ENCODE measurements around the gene AURKB. TPM values are rescaled to one million over a fixed set of nuclear protein-coding genes. Genes with fewer than 3 reads are reported as not detected.

AURKB gene
- total RNA-seq, 4 donors from 2014 or later, result 12.8 TPM; not detected in 3

DNA sequence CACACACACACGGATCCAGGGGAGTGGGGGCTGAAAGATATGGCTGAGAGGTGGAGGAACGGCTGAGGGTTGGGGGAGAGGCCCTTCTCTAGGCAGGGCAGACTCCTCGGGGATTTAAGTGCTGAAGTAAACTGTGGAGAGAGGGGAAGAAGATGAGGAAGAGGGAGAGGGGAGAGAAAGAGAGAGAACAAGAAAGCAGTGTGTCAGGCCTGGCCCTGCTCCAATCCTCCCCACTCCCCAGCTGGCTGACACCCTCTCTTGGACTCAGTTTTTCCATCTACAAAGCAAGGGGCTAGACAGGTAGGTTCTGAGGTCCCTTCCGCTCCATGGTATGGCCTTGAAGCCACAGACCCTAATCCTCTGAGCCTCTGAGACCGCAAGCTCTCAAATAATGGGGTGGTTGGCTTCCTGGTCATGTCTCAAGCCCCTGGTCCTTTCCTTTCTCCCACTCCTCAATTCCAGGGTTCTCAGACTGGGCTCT is 49.6 kb downstream of the AURKB start:
- Histone ChIP-seq H3K36me3 (no peaks in the 10 kb centered on the region), H3K27ac (peak overlapping the region; percentile 97 to 100), H3K9me3 (no peaks in the 10 kb centered on the region), H3K4me1 (peaks cover 14 to 26% of the 10 kb centered on the region in 2 donors), H3K27me3 (no peaks in the 10 kb centered on the region), H3K4me3 (no peak overlapping the region)
- DNase-seq, result no peak
- intact Hi-C loops (cut with DNase I; ENCODE audit: low total_unique reads), result no loop called here
- TF ChIP-seq CTCF (IDR thresholded peaks at IDR 0.05) (no peak), POLR2A (IDR thresholded peaks at IDR 0.05) (no peak)

DNA sequence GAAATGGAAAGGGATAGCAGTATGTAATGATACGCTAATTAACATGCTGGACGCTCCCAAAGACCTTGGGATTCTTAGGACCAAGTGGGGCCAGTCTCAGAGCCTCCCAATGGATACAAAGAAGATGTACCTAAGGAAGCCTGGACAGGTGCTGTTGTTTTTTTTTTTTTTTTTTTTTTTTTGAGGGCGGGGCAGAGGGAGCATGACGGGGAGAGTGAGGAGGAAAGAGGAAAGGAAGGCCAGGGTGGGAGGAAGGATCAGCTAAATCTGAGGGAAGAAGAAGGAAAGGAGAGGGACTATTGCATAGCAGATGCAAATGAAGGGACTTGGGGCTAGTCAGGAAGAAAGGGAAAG is 50.2 kb downstream of the AURKB start:
- H3K4me3 ChIP-seq, result no peak overlapping the region
- TF ChIP-seq CTCF (IDR thresholded peaks at IDR 0.05), result no peak
- H3K27ac ChIP-seq, result peak overlapping the region; percentile 99 to 100
- DNase-seq, result no peak
- no peaks in the 10 kb centered on the region for H3K9me3 ChIP-seq
- no peaks in the 10 kb centered on the region for H3K27me3 ChIP-seq
- H3K36me3 ChIP-seq, result no peaks in the 10 kb centered on the region
- H3K4me1 ChIP-seq, result peaks cover 14 to 26% of the 10 kb centered on the region in 2 donors
- intact Hi-C loops (cut with DNase I; ENCODE audit: low total_unique reads), result no loop called here

DNA sequence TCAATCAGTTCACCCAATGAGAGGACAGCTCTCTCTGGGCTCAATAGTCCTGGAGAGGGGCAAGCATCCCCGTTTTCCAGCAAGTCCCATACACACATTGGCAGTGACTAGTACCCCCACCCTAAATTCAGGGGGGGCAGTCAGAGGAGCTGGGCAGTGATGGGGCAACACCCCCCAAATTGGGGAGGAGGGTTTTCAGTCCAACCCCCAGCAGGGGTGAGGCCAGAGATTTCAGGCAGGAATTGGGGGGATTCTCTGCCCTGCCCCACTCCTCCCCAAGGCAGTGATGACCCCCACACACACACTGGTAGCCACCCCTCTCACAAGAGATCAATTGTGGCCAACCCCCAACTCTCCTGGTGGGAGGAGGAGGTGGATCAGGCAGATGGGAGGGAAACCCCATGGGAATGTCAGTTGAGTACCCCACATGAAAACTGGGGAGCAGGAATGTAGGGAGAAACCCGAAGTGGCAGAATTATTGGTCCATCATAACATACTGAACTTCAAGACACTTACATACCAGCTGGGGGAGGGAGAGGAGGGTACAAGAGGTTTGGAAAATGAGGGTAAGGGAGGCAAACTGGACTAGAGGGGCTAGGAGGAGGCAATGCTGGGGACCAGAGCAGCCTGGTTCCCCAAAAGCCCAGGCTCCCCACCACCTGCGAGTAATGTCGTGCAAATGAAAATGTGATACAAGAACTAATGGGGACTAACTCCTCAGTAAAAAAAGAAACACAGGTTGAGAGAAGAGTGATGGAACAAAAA is 50.7 kb downstream of the AURKB start:
- Histone ChIP-seq H3K27ac (peak overlapping the region; percentile 99 to 100), H3K27me3 (no peaks in the 10 kb centered on the region), H3K4me3 (no peak overlapping the region), H3K9me3 (no peaks in the 10 kb centered on the region), H3K4me1 (peaks cover 13 to 23% of the 10 kb centered on the region in 2 donors), H3K36me3 (no peaks in the 10 kb centered on the region)
- TF ChIP-seq POLR2A (IDR thresholded peaks at IDR 0.05) (no peak), CTCF (IDR thresholded peaks at IDR 0.05) (no peak)
- peak in 1 of 2 donors; percentile 27 for DNase-seq
- intact Hi-C loops (cut with DNase I; ENCODE audit: low total_unique reads), result no loop called here

DNA sequence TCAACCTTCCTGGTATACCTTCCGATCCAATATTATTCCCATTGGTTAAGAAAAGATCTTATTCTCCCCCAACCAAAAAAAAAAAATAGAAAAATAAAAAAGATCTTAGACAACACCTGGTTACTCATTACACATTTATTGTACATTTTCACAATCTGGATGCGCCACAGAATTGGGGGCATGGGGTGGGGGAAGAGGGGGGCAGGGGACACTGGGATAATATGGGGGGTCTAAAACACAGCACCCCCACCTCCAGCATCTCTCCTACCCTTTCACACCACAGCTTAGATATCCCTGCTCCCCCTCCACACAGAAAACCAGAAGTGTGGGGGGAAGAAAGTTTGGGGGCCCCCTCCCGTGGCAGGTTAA is 51.4 kb downstream of the AURKB start:
- H3K9me3 ChIP-seq, result no peaks in the 10 kb centered on the region
- peaks cover 7 to 16% of the 10 kb centered on the region in 2 donors for H3K4me1 ChIP-seq
- intact Hi-C loops (cut with DNase I; ENCODE audit: low total_unique reads), result no loop called here
- H3K27ac ChIP-seq, result peak overlapping the region; percentile 99 to 100
- DNase-seq, result peak in 1 of 2 donors; percentile 19
- no peak for TF ChIP-seq POLR2A (IDR thresholded peaks at IDR 0.05)
- TF ChIP-seq CTCF (IDR thresholded peaks at IDR 0.05), result no peak
- H3K27me3 ChIP-seq, result no peaks in the 10 kb centered on the region
- H3K4me3 ChIP-seq, result no peak overlapping the region
- no peaks in the 10 kb centered on the region for H3K36me3 ChIP-seq

- H3K4me3 ChIP-seq, result no peak overlapping the region
- peak overlapping the region; percentile 99 to 100 for H3K27ac ChIP-seq
- peaks cover under 1 to 11% of the 10 kb centered on the region in 2 donors for H3K4me1 ChIP-seq
- no peaks in the 10 kb centered on the region for H3K27me3 ChIP-seq
- intact Hi-C loops (cut with DNase I; ENCODE audit: low total_unique reads), result no loop called here
- H3K36me3 ChIP-seq, result no peaks in the 10 kb centered on the region
- no peaks in the 10 kb centered on the region for H3K9me3 ChIP-seq
- TF ChIP-seq CTCF (IDR thresholded peaks at IDR 0.05), result peak; percentile 88 to 92 (median 91)
- TF ChIP-seq POLR2A (IDR thresholded peaks at IDR 0.05), result peak in 1 of 2 donors; percentile 43
- peak; percentile 91 to 95 for DNase-seq
These were observed 51.9 kb downstream of the AURKB start for GRCh38 chr17:8158267-8159031.
